IPS DF 6.9 (cell line): ENCODE data around the gene SMG6.

Experiments used
- DNase-seq: peaks from one replicate; pipeline ENCODE4 v3.0.0-alpha.2; 2013; ENCODE audit warnings: low read depth, low spot score
- H3K27ac ChIP-seq: one replicate; pipeline ENCODE4 v1.5.1; 2013; ENCODE audit warnings: low read length, control low read depth
- H3K27me3 ChIP-seq: 2 replicates; pipeline ENCODE4 v1.6.1; 2013; ENCODE audit warnings: mild to moderate bottlenecking, low read length; ENCODE audit not compliant: control insufficient read depth, insufficient read depth
- H3K36me3 ChIP-seq: 2 replicates; pipeline ENCODE4 v1.6.1; 2013; ENCODE audit warnings: low read length; ENCODE audit not compliant: control insufficient read depth, insufficient read depth
- H3K4me1 ChIP-seq: 2 replicates; pipeline ENCODE4 v1.6.1; 2013; ENCODE audit warnings: low read length; ENCODE audit not compliant: control insufficient read depth, insufficient read depth
- H3K4me3 ChIP-seq: 2 replicates; pipeline ENCODE4 v1.5.1; 2013; ENCODE audit warnings: mild to moderate bottlenecking, low read length
- H3K9me3 ChIP-seq: 2 replicates; pipeline ENCODE4 v1.6.1; 2013; ENCODE audit warnings: low read length, inconsistent platforms; ENCODE audit not compliant: control insufficient read depth, insufficient read depth
- WGBS: extraction: QIAGEN DNeasy Blood & Tissue Kit; methylation state at CpG from one replicate; pipeline ENCODE4 v1.1.7; 2013; ENCODE audit warnings: mixed read lengths, missing lambda C conversion rate; ENCODE audit not compliant: insufficient read length, insufficient coverage; 5-methylcytosine and 5-hydroxymethylcytosine counted together

The SMG6 gene

GRCh38 chr17:2040219-2040827 is 263.3 kb downstream of the SMG6 start:
- Histone ChIP-seq H3K4me1 (no peaks in the 10 kb centered on the region), H3K27me3 (no peaks in the 10 kb centered on the region), H3K4me3 (no peak overlapping the region), H3K27ac (no peak overlapping the region), H3K36me3 (peaks cover 8% of the 10 kb centered on the region), H3K9me3 (no peaks in the 10 kb centered on the region)
- DNase-seq: no peak
- no CpG with 5 or more reads among the region's 7 CpGs for WGBS

DNA sequence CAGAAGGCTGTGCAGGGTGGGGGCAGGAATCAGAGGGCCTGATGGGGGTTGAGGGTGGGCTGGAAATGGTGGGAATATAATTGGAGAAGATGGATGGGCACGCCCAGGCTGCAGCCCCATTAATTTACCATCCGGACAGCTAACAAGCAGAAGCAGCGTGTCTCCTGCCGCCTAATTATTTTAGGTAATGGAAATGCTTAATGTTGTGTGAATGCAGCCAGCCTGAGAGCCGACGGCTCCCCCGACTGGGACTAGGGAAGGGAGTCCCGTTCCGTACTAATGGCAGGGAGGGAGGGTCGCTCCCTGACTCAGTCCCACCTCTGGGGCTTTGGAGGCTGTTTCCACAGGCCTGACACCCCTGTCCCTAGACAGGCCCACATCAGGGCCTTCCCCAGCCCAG is 266.4 kb downstream of the SMG6 start:
- no peak for DNase-seq
- Histone ChIP-seq H3K36me3 (peaks cover 5% of the 10 kb centered on the region), H3K4me3 (no peak overlapping the region), H3K4me1 (no peaks in the 10 kb centered on the region), H3K27me3 (no peaks in the 10 kb centered on the region), H3K27ac (no peak overlapping the region), H3K9me3 (no peaks in the 10 kb centered on the region)
- WGBS: no CpG with 5 or more reads among the region's 10 CpGs

GRCh38 chr17:2035541-2036488 is 267.8 kb downstream of the SMG6 start:
- Histone ChIP-seq H3K4me3 (no peak overlapping the region), H3K9me3 (no peaks in the 10 kb centered on the region), H3K27me3 (no peaks in the 10 kb centered on the region), H3K36me3 (peaks cover 5% of the 10 kb centered on the region), H3K27ac (no peak overlapping the region), H3K4me1 (no peaks in the 10 kb centered on the region)
- no peak for DNase-seq
- no CpG with 5 or more reads among the region's 29 CpGs for WGBS

GRCh38 chr17:2034806-2035540 is 268.6 kb downstream of the SMG6 start:
- H3K36me3 ChIP-seq: peaks cover 5% of the 10 kb centered on the region
- no peaks in the 10 kb centered on the region for H3K9me3 ChIP-seq
- WGBS: no CpG with 5 or more reads among the region's 9 CpGs
- H3K4me1 ChIP-seq: peaks cover 1% of the 10 kb centered on the region; the same call in 1 of the 2 replicates
- no peak overlapping the region for H3K4me3 ChIP-seq
- H3K27me3 ChIP-seq: no peaks in the 10 kb centered on the region
- no peak for DNase-seq
- no peak overlapping the region for H3K27ac ChIP-seq

DNA sequence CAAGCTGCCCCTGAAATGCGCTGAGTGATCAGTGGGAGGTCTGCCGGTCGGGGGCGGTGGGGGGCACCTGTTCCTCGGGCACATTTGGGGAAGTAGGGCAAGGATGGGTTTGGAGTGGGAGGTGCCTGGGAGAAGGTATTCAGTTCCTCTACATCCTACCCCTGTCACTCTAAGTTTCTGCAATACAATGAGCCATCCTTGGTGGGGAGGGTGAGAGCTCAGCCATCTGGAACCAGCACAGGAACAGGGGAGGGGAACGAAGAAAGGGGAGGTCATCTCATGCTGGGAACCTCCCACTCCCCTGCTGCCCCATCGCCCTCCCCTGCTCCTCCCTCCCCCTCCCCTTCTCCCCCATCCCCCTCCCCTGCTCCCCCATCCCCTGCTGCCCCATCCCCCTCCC is 269.4 kb downstream of the SMG6 start:
- no peak for DNase-seq
- Histone ChIP-seq H3K4me1 (peaks cover 3% of the 10 kb centered on the region; the same call in 1 of the 2 replicates), H3K9me3 (no peaks in the 10 kb centered on the region), H3K27ac (no peak overlapping the region), H3K4me3 (no peak overlapping the region), H3K27me3 (peaks cover 2% of the 10 kb centered on the region; the same call in 1 of the 2 replicates), H3K36me3 (peaks cover 5% of the 10 kb centered on the region)
- whole genome bisulfite sequencing: no CpG with 5 or more reads among the region's 7 CpGs

DNA sequence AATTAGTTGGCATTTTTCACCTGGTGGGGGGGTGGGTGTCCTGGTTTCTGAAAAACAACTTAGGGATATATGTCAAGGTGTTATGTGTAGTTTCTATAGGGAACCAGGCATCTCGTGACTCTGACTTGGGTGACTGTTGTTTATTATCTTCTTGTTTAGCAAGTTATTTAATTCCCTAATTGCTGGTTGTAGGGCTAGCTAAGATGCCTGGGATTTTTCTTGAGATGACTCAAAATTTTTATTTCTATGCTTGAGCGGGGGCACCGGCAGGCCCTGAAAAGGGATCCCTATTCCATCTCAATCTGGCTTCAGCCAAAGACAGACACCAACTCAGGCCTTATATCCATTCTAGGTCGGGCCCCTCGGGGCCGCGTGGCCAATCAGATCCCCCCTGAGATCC is 270.4 kb downstream of the SMG6 start:
- H3K4me1 ChIP-seq: peaks cover 3% of the 10 kb centered on the region; the same call in 1 of the 2 replicates
- WGBS: no CpG with 5 or more reads among the region's 7 CpGs

GRCh38 chr17:2030779-2031163 is 272.8 kb downstream of the SMG6 start:
- DNase-seq: no peak
- Histone ChIP-seq H3K9me3 (no peaks in the 10 kb centered on the region), H3K27ac (no peak overlapping the region), H3K4me1 (peaks cover 3% of the 10 kb centered on the region; the same call in 1 of the 2 replicates), H3K27me3 (peaks cover 33% of the 10 kb centered on the region), H3K4me3 (peak overlapping the region; percentile 70; the same call in 1 of the 2 replicates), H3K36me3 (no peaks in the 10 kb centered on the region)
- WGBS: no CpG with 5 or more reads among the region's 10 CpGs

More for the DNA sequence above, 270.4 kb downstream of the SMG6 start:
- Histone ChIP-seq H3K9me3 (no peaks in the 10 kb centered on the region), H3K27me3 (peaks cover 12% of the 10 kb centered on the region), H3K36me3 (peaks cover 5% of the 10 kb centered on the region), H3K4me3 (no peak overlapping the region), H3K27ac (no peak overlapping the region)
- DNase-seq: no peak

DNA sequence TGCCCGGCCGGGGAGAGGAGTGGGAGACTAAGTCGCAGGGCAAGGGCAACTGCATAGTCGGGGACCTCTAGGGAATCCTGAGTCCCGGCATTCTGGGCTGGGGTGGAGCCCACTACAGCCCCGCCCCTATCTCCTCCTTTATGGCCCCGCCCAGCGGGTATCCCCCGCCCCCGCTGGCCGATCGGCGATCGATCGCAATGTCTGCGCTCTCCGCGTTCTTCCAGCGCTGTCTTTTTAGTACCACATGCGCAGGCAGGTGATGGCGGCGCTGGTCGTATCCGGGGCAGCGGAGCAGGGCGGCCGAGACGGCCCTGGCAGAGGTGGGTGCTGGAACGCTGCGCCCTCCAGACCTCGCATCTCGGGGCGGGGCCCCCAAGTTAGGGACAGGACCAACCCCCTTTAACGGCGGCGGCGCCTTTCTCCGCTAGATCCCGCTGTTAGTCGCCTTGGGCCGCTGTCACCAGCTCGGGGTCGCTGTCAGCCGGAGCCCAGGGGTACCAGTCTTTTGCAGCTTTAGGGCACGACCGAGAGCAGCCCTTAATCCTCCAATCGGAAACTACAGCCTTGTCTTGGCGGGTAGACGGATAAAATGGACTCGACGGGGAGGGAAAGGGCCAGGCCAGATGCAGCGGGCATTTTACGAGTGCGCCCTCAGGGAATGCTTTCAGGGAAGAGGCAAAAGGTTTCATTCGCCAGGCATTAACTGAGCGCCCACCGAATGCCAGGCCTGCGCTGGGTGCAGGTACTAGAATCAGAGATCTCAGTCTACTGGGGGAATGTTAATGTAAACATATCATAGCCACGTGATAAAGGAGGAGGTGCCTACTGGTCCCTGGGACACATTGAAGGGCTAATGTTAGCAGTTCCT is 273.4 kb downstream of the SMG6 start, which contains the start of gene DPH1:
DPH1 (plus strand) TSS at position 243 of the 868 bp plus-strand sequence; CDS start at position 260, 17 bp downstream.
- DNase-seq: no peak
- peaks cover 3% of the 10 kb centered on the region for H3K4me1 ChIP-seq
- no peak within 1 kb of the TSS for H3K27ac ChIP-seq
- peak within 1 kb of the TSS; percentile 70 for H3K4me3 ChIP-seq
- H3K9me3 ChIP-seq: no peaks in the 10 kb centered on the region
- no CpG with 5 or more reads among the region's 59 CpGs for WGBS
- no peaks in the 10 kb centered on the region; the same call in 1 of the 2 replicates for H3K36me3 ChIP-seq
- H3K27me3 ChIP-seq: peaks cover 39% of the 10 kb centered on the region

DNA sequence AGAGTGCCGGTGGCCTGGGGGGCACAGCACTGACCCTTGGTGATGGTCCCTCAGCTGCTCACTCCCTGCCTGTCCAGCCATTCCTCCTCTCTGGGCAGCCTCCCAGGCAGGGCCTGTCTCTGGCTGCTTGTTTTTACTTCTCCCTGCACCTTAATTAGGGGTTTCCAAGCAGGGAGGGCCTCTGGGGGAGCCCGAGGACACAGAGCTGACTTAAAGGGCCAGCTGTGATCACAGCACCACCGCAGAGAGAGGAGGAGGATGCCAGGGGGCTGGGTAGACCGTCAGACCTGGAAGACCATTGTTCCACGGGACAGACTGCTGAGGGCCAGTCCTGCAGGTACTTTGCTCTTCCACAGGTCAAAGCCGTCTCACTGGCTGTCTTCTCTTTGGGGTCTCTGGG is 274.8 kb downstream of the SMG6 start:
- no peak for DNase-seq
- Histone ChIP-seq H3K27me3 (peaks cover 53% of the 10 kb centered on the region), H3K27ac (no peak overlapping the region), H3K4me1 (peaks cover 7% of the 10 kb centered on the region), H3K4me3 (no peak overlapping the region), H3K36me3 (no peaks in the 10 kb centered on the region; the same call in 1 of the 2 replicates), H3K9me3 (no peaks in the 10 kb centered on the region)
- WGBS: no CpG with 5 or more reads among the region's 6 CpGs
